ENCODE measurements around the gene PTBP3.

DNA sequence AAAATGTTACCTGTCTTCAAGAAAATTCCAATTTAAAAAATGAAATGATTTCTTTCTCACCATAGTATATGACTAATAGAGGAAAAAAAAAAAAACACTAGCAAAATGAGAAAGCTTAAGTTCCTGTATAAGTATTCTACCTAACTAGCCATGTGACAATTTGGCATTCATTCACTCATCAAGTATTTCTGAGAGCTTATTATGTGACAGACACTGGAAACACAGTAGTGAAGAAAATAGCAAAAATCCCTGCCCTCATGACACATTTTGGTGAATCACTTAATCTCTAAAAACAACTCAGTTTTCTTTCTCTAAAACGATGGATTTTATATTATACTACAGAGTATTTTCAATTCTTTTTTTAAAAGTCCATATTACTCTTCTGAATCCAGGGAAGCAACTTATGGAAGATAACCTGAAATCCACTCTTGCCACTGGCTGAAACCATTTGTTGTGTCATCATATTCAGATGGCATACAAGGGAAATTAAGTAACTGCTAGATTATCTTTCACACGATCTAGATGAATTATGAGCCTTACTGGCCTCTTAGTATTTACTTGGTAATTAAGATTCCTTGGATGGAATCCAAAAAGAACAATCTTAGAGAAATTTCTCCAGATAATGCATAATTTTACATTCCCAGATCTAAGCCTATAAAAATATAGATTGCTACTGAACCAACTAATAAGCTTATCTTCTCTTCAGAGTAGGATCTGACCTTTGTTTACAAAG, 5.5 kb downstream of the PTBP3 start:
- TF ChIP-seq CTCF (IDR thresholded peaks at IDR 0.05) (no peak), POLR2A (IDR thresholded peaks at IDR 0.05; ENCODE audit: low read depth) (no peak), POLR2AphosphoS5 (IDR thresholded peaks at IDR 0.05) (no peak)

All from esophagus muscularis mucosa (tissue), 3 donors.